Ureter (tissue), 1 donor: Measurements from ENCODE around the gene CNTN5. TPM values are rescaled to one million over a fixed set of nuclear protein-coding genes. Genes with fewer than 3 reads are reported as not detected.

Source experiments
- DNase-seq: peaks from one replicate; pipeline ENCODE4 v3.0.0-alpha.2; 2020; ENCODE audit warnings: low spot score
- total RNA-seq: library from RNA; stranded (reverse); gene quantifications from one replicate; pipeline ENCODE4 v1.2.4, GENCODE V29; 2023
- donor health status: DM: yes; HTN: yes; CAD: no.

CNTN5 gene
- total RNA-seq, 1 donor from 2014 or later: 1.2 TPM

- no peak for DNase-seq
Measured at GRCh38 chr11:100093698-100094097, 1072.9 kb downstream of the CNTN5 start.

- DNase-seq: no peak
Measured at GRCh38 chr11:100094121-100094865, 1073.5 kb downstream of the CNTN5 start.

- no peak for DNase-seq
Measured at GRCh38 chr11:100095809-100096208, 1075.1 kb downstream of the CNTN5 start.

GRCh38 chr11:100098560-100098959 lies 1077.8 kb downstream of the CNTN5 start:
- DNase-seq: no peak

- DNase-seq: no peak
Measured at GRCh38 chr11:100105255-100105981, 1084.7 kb downstream of the CNTN5 start.

DNA sequence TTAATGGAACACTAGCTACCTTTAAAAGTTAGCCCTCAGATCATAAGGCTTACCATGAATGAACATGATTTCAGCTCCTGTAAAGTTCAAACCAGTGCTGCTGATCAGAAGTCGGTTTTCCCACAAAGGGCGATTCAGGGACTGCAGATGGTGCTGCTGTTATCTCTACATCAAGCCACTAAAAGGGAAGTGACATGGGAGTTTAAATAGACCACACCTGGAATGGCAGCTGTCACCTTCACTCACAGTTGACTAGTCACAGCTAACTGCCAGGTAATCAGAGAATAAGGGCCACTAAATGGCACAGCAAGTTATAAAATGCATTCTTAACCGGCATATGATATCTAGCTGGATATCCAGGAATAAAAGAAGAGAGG lies 1085.2 kb downstream of the CNTN5 start:
- no peak for DNase-seq

GRCh38 chr11:100119176-100119575 lies 1098.4 kb downstream of the CNTN5 start:
- DNase-seq: no peak

DNA sequence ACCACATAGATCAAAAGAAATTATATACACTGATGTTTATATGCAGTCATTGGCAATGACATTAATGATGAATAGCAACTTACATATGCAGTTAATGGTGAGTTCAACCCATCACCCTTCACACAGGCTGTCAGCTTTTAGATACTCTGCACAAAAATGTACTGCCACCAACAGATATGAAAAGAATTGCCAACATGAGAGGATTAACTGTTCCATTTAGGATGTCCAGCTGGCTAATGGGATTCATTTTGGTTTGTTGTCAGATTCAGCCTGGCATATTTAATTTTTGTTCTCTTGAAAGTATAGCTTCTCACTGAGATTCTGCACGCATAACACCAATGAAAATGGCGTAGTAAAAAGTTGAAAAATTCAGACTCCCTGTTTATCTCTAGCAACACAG lies 1112.4 kb downstream of the CNTN5 start:
- DNase-seq: no peak

GRCh38 chr11:100141201-100141600 lies 1120.5 kb downstream of the CNTN5 start:
- DNase-seq: no peak

- no peak for DNase-seq
Measured at GRCh38 chr11:100151944-100152343, 1131.2 kb downstream of the CNTN5 start.

DNA sequence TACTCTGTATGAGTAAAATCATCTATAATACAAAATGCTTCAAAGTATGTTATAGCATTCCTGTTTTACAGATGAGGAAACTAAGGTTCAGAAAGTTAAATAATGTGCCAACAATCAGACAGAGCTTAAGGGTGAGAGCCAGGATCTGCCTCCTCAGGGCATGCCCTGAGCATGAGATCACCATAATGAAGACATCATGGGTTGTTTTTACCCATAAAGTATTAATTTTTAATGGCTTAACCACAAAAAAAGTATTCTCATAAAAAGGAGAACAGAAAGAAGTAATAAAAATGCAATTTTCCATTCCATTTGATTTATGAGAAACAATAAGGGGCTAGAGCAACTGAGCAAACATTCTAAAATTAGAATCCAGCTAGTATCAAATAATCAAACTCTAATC lies 1132.0 kb downstream of the CNTN5 start:
- no peak for DNase-seq

DNA sequence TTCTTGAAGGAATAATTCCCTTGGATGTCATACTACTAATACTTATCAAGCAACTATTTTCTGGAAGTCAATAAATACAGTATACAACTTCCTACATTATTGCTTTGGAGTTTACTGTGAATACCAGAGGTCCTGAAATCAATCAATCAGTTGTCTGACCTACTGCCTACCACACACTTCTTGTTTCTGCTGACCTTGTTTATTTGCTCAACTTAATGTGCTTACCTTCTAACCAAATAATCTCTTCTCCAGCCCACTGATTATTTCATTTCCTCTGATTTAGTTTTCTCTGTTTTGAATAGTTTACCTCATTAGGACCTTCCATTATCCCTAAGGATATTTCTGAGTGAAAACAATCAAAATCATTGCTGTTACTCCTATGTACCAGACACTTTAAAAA lies 1142.7 kb downstream of the CNTN5 start:
- DNase-seq: no peak

DNA sequence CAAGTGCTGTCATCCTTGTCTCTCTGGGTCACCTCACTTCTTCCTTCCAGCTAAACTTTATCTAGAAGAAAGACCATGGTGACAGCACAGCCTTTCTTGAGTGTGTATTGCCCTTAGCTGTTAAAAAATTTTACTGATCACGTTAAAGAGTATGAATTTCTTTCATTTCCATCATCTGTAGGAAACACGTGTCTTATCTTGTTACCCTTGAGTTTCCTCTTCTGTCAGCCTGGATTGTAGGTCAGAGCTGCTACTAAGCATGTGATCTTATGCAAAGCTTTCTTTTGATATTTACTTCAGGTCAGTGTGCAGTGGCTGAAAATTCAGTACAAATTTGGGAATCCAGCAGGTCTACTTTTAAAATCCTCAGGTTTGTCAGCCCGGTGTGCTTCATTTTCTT lies 1154.1 kb downstream of the CNTN5 start:
- no peak for DNase-seq

- no peak for DNase-seq
Measured at GRCh38 chr11:100176456-100176855, 1155.7 kb downstream of the CNTN5 start.

GRCh38 chr11:100177651-100178050 lies 1156.9 kb downstream of the CNTN5 start:
- DNase-seq: no peak

GRCh38 chr11:100182350-100182749 lies 1161.6 kb downstream of the CNTN5 start:
- DNase-seq: no peak

- no peak for DNase-seq
Measured at GRCh38 chr11:100182927-100183326, 1162.2 kb downstream of the CNTN5 start.

GRCh38 chr11:100185588-100185987 lies 1164.8 kb downstream of the CNTN5 start:
- no peak for DNase-seq

GRCh38 chr11:100188137-100188783 lies 1167.5 kb downstream of the CNTN5 start:
- DNase-seq: no peak

GRCh38 chr11:100190395-100190794 lies 1169.6 kb downstream of the CNTN5 start:
- no peak for DNase-seq

DNA sequence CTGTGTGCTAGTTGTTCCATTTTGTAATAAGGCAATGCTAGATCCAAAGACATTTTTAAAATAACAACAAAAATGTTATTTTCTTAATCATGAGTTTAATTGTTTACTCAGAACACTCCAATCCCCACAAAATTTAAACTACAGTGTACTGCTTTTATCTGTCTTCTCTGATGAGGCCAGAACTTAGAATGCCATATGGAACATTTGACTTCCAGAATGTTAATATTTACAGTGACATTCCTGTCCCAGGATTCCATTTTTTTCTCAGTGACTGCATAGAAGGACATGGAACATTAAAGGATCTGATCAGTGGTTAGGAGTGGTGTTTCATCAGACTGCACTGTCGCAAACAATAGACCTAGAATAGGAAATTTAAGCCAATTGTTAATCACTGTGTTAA lies 1171.4 kb downstream of the CNTN5 start:
- no peak for DNase-seq

DNA sequence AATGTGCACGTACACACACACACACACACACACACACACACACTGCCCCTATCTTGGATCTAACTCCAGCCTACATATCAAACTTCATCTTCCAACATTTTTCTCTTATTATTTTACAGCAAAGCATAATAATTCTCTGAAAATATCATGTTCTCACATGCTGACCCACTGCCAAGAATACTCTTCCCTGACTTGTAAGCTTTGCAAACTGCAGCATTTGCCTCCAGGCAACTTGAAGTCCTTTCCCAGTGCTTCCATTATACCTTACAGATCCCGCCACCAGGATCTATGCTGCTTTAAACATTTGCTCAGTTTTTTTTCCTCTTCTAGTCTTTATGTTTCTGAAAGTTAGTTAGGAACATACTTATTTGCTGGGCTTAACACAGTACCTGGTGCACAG lies 1183.0 kb downstream of the CNTN5 start:
- no peak for DNase-seq

DNA sequence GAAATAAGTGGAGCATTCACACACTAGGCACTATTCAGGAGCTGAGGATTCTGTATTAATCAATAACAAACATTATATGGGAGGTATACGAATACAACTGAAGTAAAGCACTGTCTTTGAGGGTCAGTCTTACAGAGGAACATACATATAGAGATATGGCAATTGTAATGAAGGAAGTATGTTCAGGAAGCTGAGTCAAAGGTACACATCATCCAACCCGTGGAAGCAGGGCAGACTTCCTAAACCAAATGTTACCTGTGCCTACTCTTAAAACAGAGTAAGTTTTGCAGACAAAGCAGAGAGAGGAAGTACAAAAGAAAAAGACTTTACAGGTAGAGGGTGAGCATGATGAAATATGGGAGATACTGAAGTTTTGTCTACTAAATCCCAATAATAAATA lies 1185.2 kb downstream of the CNTN5 start:
- no peak for DNase-seq
